Superior temporal gyrus (tissue), 1 donor: ENCODE results near the gene CMTM2.
"Not testable (repeated sequence)": the region's sequence is repeated elsewhere in the genome, so short reads cannot be mapped to it uniquely, and the experiment has no call there.

Experiments
- DNase-seq: peaks from one replicate; pipeline ENCODE4 v3.0.0-alpha.2; 2016; ENCODE audit errors: extremely low spot score

CMTM2 gene

GRCh38 chr16:66581246-66581952 lies 2.1 kb downstream of the CMTM2 start:
- no peak for DNase-seq

GRCh38 chr16:66585481-66586239 lies 6.4 kb downstream of the CMTM2 start:
- DNase-seq = no peak

GRCh38 chr16:66587881-66588600 lies 8.8 kb downstream of the CMTM2 start:
- no peak for DNase-seq

- no peak for DNase-seq
Observed at GRCh38 chr16:66588981-66589713, 9.9 kb downstream of the CMTM2 start.

- DNase-seq = no peak
Observed at GRCh38 chr16:66590322-66590721, 11.1 kb downstream of the CMTM2 start.

GRCh38 chr16:66591018-66591417 lies 11.8 kb downstream of the CMTM2 start:
- DNase-seq = no peak

- DNase-seq = no peak
Observed at GRCh38 chr16:66592241-66592640, 13.0 kb downstream of the CMTM2 start.

GRCh38 chr16:66592814-66593213 lies 13.6 kb downstream of the CMTM2 start:
- no peak for DNase-seq

GRCh38 chr16:66594739-66595138 lies 15.5 kb downstream of the CMTM2 start:
- no peak for DNase-seq

- not testable (repeated sequence) for DNase-seq
Observed at GRCh38 chr16:66596559-66596958, 17.3 kb downstream of the CMTM2 start.

GRCh38 chr16:66596986-66597848 lies 18.0 kb downstream of the CMTM2 start:
- no peak for DNase-seq

- DNase-seq = no peak
Observed at GRCh38 chr16:66598111-66598510, 18.8 kb downstream of the CMTM2 start.

GRCh38 chr16:66599726-66600125 lies 20.5 kb downstream of the CMTM2 start:
- DNase-seq = no peak

GRCh38 chr16:66600477-66600876 lies 21.2 kb downstream of the CMTM2 start:
- DNase-seq = no peak

GRCh38 chr16:66601471-66601870 lies 22.2 kb downstream of the CMTM2 start:
- DNase-seq = no peak

GRCh38 chr16:66603537-66604375 lies 24.5 kb downstream of the CMTM2 start:
- DNase-seq = no peak

GRCh38 chr16:66604376-66605176 lies 25.3 kb downstream of the CMTM2 start, which contains the start of gene CMTM3:
TSS of gene CMTM3 (plus strand) at chr16:66604704. CDS start at chr16:66604806, 102 bp downstream.
- no peak for DNase-seq

- no peak for DNase-seq
Observed at GRCh38 chr16:66605177-66605978, 26.1 kb downstream of the CMTM2 start.
